Astrocyte (in vitro differentiated cells and primary cell): ENCODE results near the gene ATAD2B. TPM values are rescaled to one million over a fixed set of nuclear protein-coding genes. Genes with fewer than 3 reads are reported as not detected.

Experiments used
- DNase-seq: peaks from one replicate; pipeline ENCODE4 v3.0.0-alpha.2; 2010; ENCODE audit warnings: low read depth
- FAIRE-seq: peaks from 2 replicates; lab custom pipeline; 2011; peaks lifted over from hg19 to GRCh38; lab: Jason Lieb, UNC
- H2AFZ ChIP-seq: 2 replicates; pipeline ENCODE4 v1.6.0; 2012; ENCODE audit warnings: low read depth, low read length, inconsistent platforms
- H3K27ac ChIP-seq: 2 replicates; pipeline ENCODE4 v1.5.1; 2011; ENCODE audit warnings: low read depth, low read length, inconsistent platforms
- H3K27me3 ChIP-seq: 2 replicates; pipeline ENCODE4 v1.6.0; 2011; ENCODE audit warnings: low read length, inconsistent platforms; ENCODE audit not compliant: insufficient read depth
- H3K36me3 ChIP-seq: 2 replicates; pipeline ENCODE4 v1.5.1; 2011; ENCODE audit warnings: low read length, inconsistent platforms; ENCODE audit not compliant: insufficient read depth
- H3K4me1 ChIP-seq: 2 replicates; pipeline ENCODE4 v1.5.1; 2011; ENCODE audit warnings: low read length, inconsistent platforms; ENCODE audit not compliant: insufficient read depth
- H3K4me2 ChIP-seq: 2 replicates; pipeline ENCODE4 v1.6.0; 2012; ENCODE audit warnings: low read length, inconsistent platforms
- H3K4me3 ChIP-seq: 2 replicates; pipeline ENCODE4 v1.5.1; 2011; ENCODE audit warnings: low read depth, mild to moderate bottlenecking, low read length, inconsistent platforms; ENCODE audit not compliant: insufficient read depth
- H3K79me2 ChIP-seq: 2 replicates; pipeline ENCODE4 v1.6.0; 2012; ENCODE audit warnings: mild to moderate bottlenecking, low read length, inconsistent platforms; ENCODE audit not compliant: insufficient read depth
- H3K9ac ChIP-seq: 2 replicates; pipeline ENCODE4 v1.6.0; 2012; ENCODE audit warnings: mild to moderate bottlenecking, low read length, inconsistent platforms
- H3K9me3 ChIP-seq: 2 replicates; pipeline ENCODE4 v1.5.1; 2012; ENCODE audit warnings: low read depth, mild to moderate bottlenecking, low read length, inconsistent platforms; ENCODE audit not compliant: insufficient read depth
- H4K20me1 ChIP-seq: 2 replicates; pipeline ENCODE4 v1.6.0; 2012; ENCODE audit warnings: low read length, inconsistent platforms; ENCODE audit not compliant: insufficient read depth
- H3K27ac Mint-ChIP-seq: one replicate; pipeline ENCODE4 v1.8.0; 2021; ENCODE audit warnings: mild to moderate bottlenecking, mixed read lengths; ENCODE audit not compliant: unreplicated experiment
- H3K27me3 Mint-ChIP-seq: one replicate; pipeline ENCODE4 v1.8.0; 2021; ENCODE audit warnings: low read depth, mixed read lengths; ENCODE audit not compliant: unreplicated experiment
- H3K36me3 Mint-ChIP-seq: one replicate; pipeline ENCODE4 v1.8.0; 2021; ENCODE audit warnings: low read depth, mixed read lengths; ENCODE audit not compliant: unreplicated experiment
- H3K4me1 Mint-ChIP-seq: one replicate; pipeline ENCODE4 v1.8.0; 2021; ENCODE audit warnings: low read depth, mixed read lengths; ENCODE audit not compliant: unreplicated experiment
- H3K4me3 Mint-ChIP-seq: one replicate; pipeline ENCODE4 v1.8.0; 2021; ENCODE audit warnings: mild to moderate bottlenecking, moderate library complexity, mixed read lengths; ENCODE audit not compliant: unreplicated experiment
- H3K9me3 Mint-ChIP-seq: one replicate; pipeline ENCODE4 v1.8.0; 2021; ENCODE audit warnings: mild to moderate bottlenecking, mixed read lengths; ENCODE audit not compliant: unreplicated experiment
- EZH2 ChIP-seq: IDR thresholded peaks from 2 replicates; pipeline ENCODE4 v1.6.1; 2012; ENCODE audit warnings: mild to moderate bottlenecking, low read length, inconsistent platforms; ENCODE audit not compliant: insufficient read depth
- total RNA-seq: library from RNA; stranded (reverse); gene quantifications from 2 replicates; pipeline ENCODE4 v1.2.1, GENCODE V29; 2021
- TF ChIP-seq, protein P1 (sequence below): IDR thresholded peaks from 2 replicates; pipeline ENCODE4 v1.5.1; 2011; ENCODE audit warnings: low read depth, mild to moderate bottlenecking, inconsistent platforms, low read length, moderate library complexity; ENCODE audit not compliant: insufficient read depth

Gene ATAD2B
- total RNA-seq, 1 donor from 2014 or later, result 12.2 TPM

DNA sequence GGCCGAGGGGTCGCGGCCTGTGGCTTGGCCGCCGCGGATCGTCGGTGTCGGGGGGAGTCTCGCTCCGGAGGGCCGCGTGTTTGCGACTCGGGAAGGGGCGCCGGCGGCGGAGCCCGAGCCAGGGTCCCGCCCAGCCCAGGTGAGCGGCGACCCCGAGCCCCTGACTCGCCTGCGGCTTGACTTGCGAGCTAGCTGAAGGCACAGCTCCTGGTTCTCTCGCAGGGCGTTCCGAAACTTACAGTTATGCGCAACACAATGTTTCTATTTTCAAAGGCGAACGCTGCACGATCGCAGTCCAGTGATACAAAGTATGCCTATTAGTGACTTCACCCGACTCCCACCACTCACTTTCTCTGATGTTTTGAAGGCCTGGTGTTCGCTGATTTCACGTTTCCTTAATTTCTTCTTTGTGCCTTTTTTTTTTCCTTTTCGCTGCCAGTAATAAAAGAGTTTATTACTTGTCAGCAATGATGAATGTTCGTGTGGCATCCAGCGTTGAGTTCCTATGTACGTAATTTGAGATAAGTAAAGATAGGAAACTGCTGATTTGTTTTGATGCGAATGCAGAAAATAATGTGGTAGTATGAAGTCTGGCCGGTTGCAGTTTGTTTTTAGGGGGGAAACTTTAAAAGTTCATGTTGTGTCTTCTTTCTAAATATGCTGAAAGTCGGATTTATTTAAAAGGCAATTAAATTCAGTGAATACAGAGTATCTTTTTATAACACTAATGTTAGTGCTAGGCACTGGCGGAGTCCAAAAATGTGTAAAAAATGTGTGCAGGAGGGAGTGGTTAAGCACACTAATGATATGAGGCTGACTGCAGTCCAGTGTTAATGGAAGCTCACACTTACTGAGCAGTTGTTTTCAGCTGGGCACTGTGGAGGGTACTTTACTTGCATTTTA lies 14.0 kb upstream of the ATAD2B start:
- Histone ChIP-seq H4K20me1 (peaks cover 15% of the 10 kb centered on the region), H3K36me3 (no peaks in the 10 kb centered on the region), H3K4me3 (peak overlapping the region; percentile 89), H3K9me3 (no peaks in the 10 kb centered on the region), H3K9ac (peak overlapping the region; percentile 85), H3K27ac (peak overlapping the region; percentile 82), H2AFZ (peak overlapping the region; percentile 99), H3K79me2 (peaks cover 52% of the 10 kb centered on the region), H3K4me1 (peaks cover 4% of the 10 kb centered on the region), H3K27me3 (no peaks in the 10 kb centered on the region), H3K4me2 (peak overlapping the region; percentile 96)
- no peaks in the 10 kb centered on the region for H3K36me3 Mint-ChIP-seq
- peak overlapping the region; percentile 95 for H3K4me3 Mint-ChIP-seq
- H3K27ac Mint-ChIP-seq, result peak overlapping the region; percentile 86
- H3K4me1 Mint-ChIP-seq, result peaks cover 21% of the 10 kb centered on the region
- TF ChIP-seq, protein P1, sequence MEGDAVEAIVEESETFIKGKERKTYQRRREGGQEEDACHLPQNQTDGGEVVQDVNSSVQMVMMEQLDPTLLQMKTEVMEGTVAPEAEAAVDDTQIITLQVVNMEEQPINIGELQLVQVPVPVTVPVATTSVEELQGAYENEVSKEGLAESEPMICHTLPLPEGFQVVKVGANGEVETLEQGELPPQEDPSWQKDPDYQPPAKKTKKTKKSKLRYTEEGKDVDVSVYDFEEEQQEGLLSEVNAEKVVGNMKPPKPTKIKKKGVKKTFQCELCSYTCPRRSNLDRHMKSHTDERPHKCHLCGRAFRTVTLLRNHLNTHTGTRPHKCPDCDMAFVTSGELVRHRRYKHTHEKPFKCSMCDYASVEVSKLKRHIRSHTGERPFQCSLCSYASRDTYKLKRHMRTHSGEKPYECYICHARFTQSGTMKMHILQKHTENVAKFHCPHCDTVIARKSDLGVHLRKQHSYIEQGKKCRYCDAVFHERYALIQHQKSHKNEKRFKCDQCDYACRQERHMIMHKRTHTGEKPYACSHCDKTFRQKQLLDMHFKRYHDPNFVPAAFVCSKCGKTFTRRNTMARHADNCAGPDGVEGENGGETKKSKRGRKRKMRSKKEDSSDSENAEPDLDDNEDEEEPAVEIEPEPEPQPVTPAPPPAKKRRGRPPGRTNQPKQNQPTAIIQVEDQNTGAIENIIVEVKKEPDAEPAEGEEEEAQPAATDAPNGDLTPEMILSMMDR, result no peak
- TF ChIP-seq EZH2, result no peak
- H3K27me3 Mint-ChIP-seq, result no peaks in the 10 kb centered on the region
- FAIRE-seq (no peak), DNase-seq (peak; percentile 44)
- H3K9me3 Mint-ChIP-seq, result no peaks in the 10 kb centered on the region

DNA sequence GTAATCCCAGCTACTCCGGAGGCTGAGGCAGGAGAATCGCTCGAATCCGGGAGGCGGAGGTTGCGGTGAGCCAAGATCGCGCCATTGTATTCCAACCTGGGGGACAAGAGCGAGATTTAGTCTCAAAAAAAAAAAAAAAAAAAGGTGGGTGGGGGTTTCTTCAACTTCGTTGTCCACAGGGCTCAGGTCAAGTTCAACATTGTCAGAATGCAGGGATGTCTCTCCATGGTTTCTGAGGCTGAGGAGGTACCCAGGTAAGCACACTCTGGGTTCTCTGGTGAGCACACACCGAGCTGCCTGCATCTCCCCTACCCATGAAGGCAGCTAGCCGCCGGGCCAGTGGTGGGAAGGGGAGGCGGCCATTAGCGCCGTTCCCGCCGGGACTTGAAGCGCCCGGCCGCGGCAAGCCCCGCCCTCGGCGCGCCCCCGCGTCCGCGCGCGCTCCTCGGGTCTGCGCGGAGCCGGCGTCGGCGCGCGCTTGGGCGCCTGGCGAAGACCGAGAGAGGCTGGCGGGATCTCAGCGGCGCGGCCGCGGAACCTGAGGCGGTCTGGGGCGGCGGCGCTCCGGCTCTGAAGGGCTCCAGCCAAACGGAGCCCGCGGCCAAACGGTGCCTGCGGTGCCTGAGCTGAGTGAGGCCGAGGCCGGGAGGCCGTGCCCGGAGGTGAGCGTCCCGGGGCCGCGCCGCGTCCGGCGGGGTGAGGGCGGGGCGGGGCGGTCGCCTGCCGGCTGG lies 13.2 kb upstream of the ATAD2B start, which contains the start of gene UBXN2A:
UBXN2A (plus strand) TSS at position 477 of the 731 bp plus-strand sequence. CDS start 17,852 bp downstream, outside the sequence.
- Histone ChIP-seq H3K9ac (peak within 1 kb of the TSS; percentile 85), H4K20me1 (peaks cover 15% of the 10 kb centered on the region), H3K4me1 (peaks cover 4% of the 10 kb centered on the region), H3K4me2 (peak within 1 kb of the TSS; percentile 96), H3K27me3 (no peaks in the 10 kb centered on the region), H3K4me3 (peak within 1 kb of the TSS; percentile 89), H2AFZ (peak within 1 kb of the TSS; percentile 99), H3K27ac (peak within 1 kb of the TSS; percentile 82), H3K79me2 (peaks cover 44% of the 10 kb centered on the region), H3K36me3 (no peaks in the 10 kb centered on the region), H3K9me3 (no peaks in the 10 kb centered on the region)
- DNase-seq (peak; percentile 63), FAIRE-seq (no peak)
- H3K36me3 Mint-ChIP-seq, result no peaks in the 10 kb centered on the region
- H3K4me1 Mint-ChIP-seq, result peaks cover 18% of the 10 kb centered on the region
- H3K9me3 Mint-ChIP-seq, result no peaks in the 10 kb centered on the region
- TF ChIP-seq, protein P1, result no peak
- no peak for TF ChIP-seq EZH2
- H3K27me3 Mint-ChIP-seq, result no peaks in the 10 kb centered on the region
- peak within 1 kb of the TSS; percentile 86 for H3K27ac Mint-ChIP-seq
- peak within 1 kb of the TSS; percentile 95 for H3K4me3 Mint-ChIP-seq
